ENCODE data around the gene KCNG3. TPM values are rescaled to one million over a fixed set of nuclear protein-coding genes. Genes with fewer than 3 reads are reported as not detected.

KCNG3 gene
- total RNA-seq, 1 donor from 2014 or later = under 0.01 TPM

- no peaks in the 10 kb centered on the region for H3K36me3 ChIP-seq (ENCODE audit: control insufficient read depth in 3 of 3, insufficient read depth in 3 of 3, low read length in 3 of 3)
- peaks cover 10 to 11% (median 11%) of the 10 kb centered on the region in 3 donors for H3K27me3 ChIP-seq (ENCODE audit: control insufficient read depth in 3 of 3, insufficient read depth in 3 of 3, low read length in 3 of 3)
- H3K27ac ChIP-seq (ENCODE audit: low read depth, low read length) = no peak overlapping the region
- H3K9me3 ChIP-seq (ENCODE audit: control insufficient read depth in 3 of 3, low read length in 3 of 3) = no peaks in the 10 kb centered on the region
- no peaks in the 10 kb centered on the region for H3K4me1 ChIP-seq (ENCODE audit: control insufficient read depth in 3 of 3, insufficient read depth in 3 of 3, low read length in 3 of 3)
- H3K4me3 ChIP-seq (ENCODE audit: low read length in 3 of 3) = no peak overlapping the region
- no peak overlapping the region for H3K9ac ChIP-seq (ENCODE audit: low read depth in 1 of 3, low read length in 3 of 3)
Measured at GRCh38 chr2:42488297-42488696, 5.5 kb downstream of the KCNG3 start.

GRCh38 chr2:42486145-42486906, 7.5 kb downstream of the KCNG3 start:
- Histone ChIP-seq H3K9me3 (ENCODE audit: control insufficient read depth in 3 of 3, low read length in 3 of 3) (no peaks in the 10 kb centered on the region), H3K4me3 (ENCODE audit: low read length in 3 of 3) (no peak overlapping the region), H3K27me3 (ENCODE audit: control insufficient read depth in 3 of 3, insufficient read depth in 3 of 3, low read length in 3 of 3) (no peaks in the 10 kb centered on the region), H3K9ac (ENCODE audit: low read depth in 1 of 3, low read length in 3 of 3) (no peak overlapping the region), H3K27ac (ENCODE audit: low read depth, low read length) (no peak overlapping the region), H3K4me1 (ENCODE audit: control insufficient read depth in 3 of 3, insufficient read depth in 3 of 3, low read length in 3 of 3) (no peaks in the 10 kb centered on the region), H3K36me3 (ENCODE audit: control insufficient read depth in 3 of 3, insufficient read depth in 3 of 3, low read length in 3 of 3) (no peaks in the 10 kb centered on the region)

DNA sequence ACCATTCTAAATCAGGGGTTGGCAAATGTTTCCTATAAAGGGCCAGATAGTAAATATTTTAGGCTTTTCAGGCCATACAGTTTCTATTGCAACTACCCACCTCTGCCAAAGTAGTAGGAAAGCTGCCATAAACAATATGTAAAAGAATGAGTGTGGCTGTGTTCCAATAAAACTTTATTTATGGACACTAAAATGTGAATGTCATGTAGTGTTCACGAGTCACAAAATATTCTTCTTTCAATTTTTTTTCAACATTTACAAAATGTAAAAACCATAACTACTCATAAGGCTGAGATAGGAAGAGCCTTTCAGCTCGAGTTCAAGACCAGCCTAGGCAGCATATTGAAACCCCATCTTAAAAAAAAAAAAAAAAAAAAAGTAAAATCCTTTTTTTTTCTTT, 13.4 kb downstream of the KCNG3 start:
- no peaks in the 10 kb centered on the region for H3K36me3 ChIP-seq (ENCODE audit: control insufficient read depth in 3 of 3, insufficient read depth in 3 of 3, low read length in 3 of 3)
- no peaks in the 10 kb centered on the region for H3K27me3 ChIP-seq (ENCODE audit: control insufficient read depth in 3 of 3, insufficient read depth in 3 of 3, low read length in 3 of 3)
- H3K9me3 ChIP-seq (ENCODE audit: control insufficient read depth in 3 of 3, low read length in 3 of 3) = no peaks in the 10 kb centered on the region
- no peak overlapping the region for H3K4me3 ChIP-seq (ENCODE audit: low read length in 3 of 3)
- no peak overlapping the region for H3K27ac ChIP-seq (ENCODE audit: low read depth, low read length)
- H3K4me1 ChIP-seq (ENCODE audit: control insufficient read depth in 3 of 3, insufficient read depth in 3 of 3, low read length in 3 of 3) = no peaks in the 10 kb centered on the region
- H3K9ac ChIP-seq (ENCODE audit: low read depth in 1 of 3, low read length in 3 of 3) = no peak overlapping the region

GRCh38 chr2:42474765-42475454, 18.9 kb downstream of the KCNG3 start:
- H3K9ac ChIP-seq (ENCODE audit: low read depth in 1 of 3, low read length in 3 of 3) = no peak overlapping the region
- no peak overlapping the region for H3K27ac ChIP-seq (ENCODE audit: low read depth, low read length)
- H3K27me3 ChIP-seq (ENCODE audit: control insufficient read depth in 3 of 3, insufficient read depth in 3 of 3, low read length in 3 of 3) = no peaks in the 10 kb centered on the region

DNA sequence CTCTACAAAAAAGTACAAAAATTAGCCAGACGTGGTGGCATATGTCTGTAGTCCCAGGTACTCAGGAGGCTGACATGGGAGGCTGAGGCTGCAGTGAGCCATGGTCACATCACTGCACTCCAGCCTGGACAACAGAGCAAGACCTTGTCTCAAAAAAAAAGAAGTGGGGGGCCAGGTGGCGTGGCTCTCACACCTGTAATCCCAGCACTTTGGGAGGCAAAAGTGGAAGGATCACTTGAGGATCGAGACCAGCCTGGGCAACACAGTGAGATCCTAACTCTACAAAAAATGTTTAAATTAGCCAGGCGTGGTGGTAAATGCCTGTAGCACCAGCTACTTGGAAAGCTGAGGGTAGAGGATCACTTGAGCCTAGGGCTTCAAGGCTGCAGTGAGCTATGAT, 23.1 kb downstream of the KCNG3 start:
- Histone ChIP-seq H3K9me3 (ENCODE audit: control insufficient read depth in 3 of 3, low read length in 3 of 3) (no peaks in the 10 kb centered on the region), H3K27ac (ENCODE audit: low read depth, low read length) (no peak overlapping the region), H3K27me3 (ENCODE audit: control insufficient read depth in 3 of 3, insufficient read depth in 3 of 3, low read length in 3 of 3) (no peaks in the 10 kb centered on the region), H3K9ac (ENCODE audit: low read depth in 1 of 3, low read length in 3 of 3) (no peak overlapping the region), H3K4me1 (ENCODE audit: control insufficient read depth in 3 of 3, insufficient read depth in 3 of 3, low read length in 3 of 3) (no peaks in the 10 kb centered on the region), H3K36me3 (ENCODE audit: control insufficient read depth in 3 of 3, insufficient read depth in 3 of 3, low read length in 3 of 3) (no peaks in the 10 kb centered on the region), H3K4me3 (ENCODE audit: low read length in 3 of 3) (no peak overlapping the region)

More at GRCh38 chr2:42474765-42475454, 18.9 kb downstream of the KCNG3 start:
- Histone ChIP-seq H3K36me3 (ENCODE audit: control insufficient read depth in 3 of 3, insufficient read depth in 3 of 3, low read length in 3 of 3) (no peaks in the 10 kb centered on the region), H3K9me3 (ENCODE audit: control insufficient read depth in 3 of 3, low read length in 3 of 3) (no peaks in the 10 kb centered on the region), H3K4me1 (ENCODE audit: control insufficient read depth in 3 of 3, insufficient read depth in 3 of 3, low read length in 3 of 3) (no peaks in the 10 kb centered on the region), H3K4me3 (ENCODE audit: low read length in 3 of 3) (no peak overlapping the region)

- H3K27me3 ChIP-seq (ENCODE audit: control insufficient read depth in 3 of 3, insufficient read depth in 3 of 3, low read length in 3 of 3) = no peaks in the 10 kb centered on the region
- no peaks in the 10 kb centered on the region for H3K9me3 ChIP-seq (ENCODE audit: control insufficient read depth in 3 of 3, low read length in 3 of 3)
- no peak overlapping the region for H3K27ac ChIP-seq (ENCODE audit: low read depth, low read length)
- no peak overlapping the region for H3K4me3 ChIP-seq (ENCODE audit: low read length in 3 of 3)
- H3K4me1 ChIP-seq (ENCODE audit: control insufficient read depth in 3 of 3, insufficient read depth in 3 of 3, low read length in 3 of 3) = no peaks in the 10 kb centered on the region
- H3K36me3 ChIP-seq (ENCODE audit: control insufficient read depth in 3 of 3, insufficient read depth in 3 of 3, low read length in 3 of 3) = no peaks in the 10 kb centered on the region
- H3K9ac ChIP-seq (ENCODE audit: low read depth in 1 of 3, low read length in 3 of 3) = no peak overlapping the region
Measured at GRCh38 chr2:42464631-42465030, 29.2 kb downstream of the KCNG3 start.

GRCh38 chr2:42463570-42463969, 30.2 kb downstream of the KCNG3 start:
- Histone ChIP-seq H3K9me3 (ENCODE audit: control insufficient read depth in 3 of 3, low read length in 3 of 3) (no peaks in the 10 kb centered on the region), H3K27me3 (ENCODE audit: control insufficient read depth in 3 of 3, insufficient read depth in 3 of 3, low read length in 3 of 3) (no peaks in the 10 kb centered on the region), H3K9ac (ENCODE audit: low read depth in 1 of 3, low read length in 3 of 3) (no peak overlapping the region), H3K36me3 (ENCODE audit: control insufficient read depth in 3 of 3, insufficient read depth in 3 of 3, low read length in 3 of 3) (no peaks in the 10 kb centered on the region), H3K27ac (ENCODE audit: low read depth, low read length) (no peak overlapping the region), H3K4me3 (ENCODE audit: low read length in 3 of 3) (no peak overlapping the region), H3K4me1 (ENCODE audit: control insufficient read depth in 3 of 3, insufficient read depth in 3 of 3, low read length in 3 of 3) (no peaks in the 10 kb centered on the region)

- H3K27me3 ChIP-seq (ENCODE audit: control insufficient read depth in 3 of 3, insufficient read depth in 3 of 3, low read length in 3 of 3) = no peaks in the 10 kb centered on the region
- H3K4me3 ChIP-seq (ENCODE audit: low read length in 3 of 3) = no peak overlapping the region
- H3K36me3 ChIP-seq (ENCODE audit: control insufficient read depth in 3 of 3, insufficient read depth in 3 of 3, low read length in 3 of 3) = no peaks in the 10 kb centered on the region
- H3K9me3 ChIP-seq (ENCODE audit: control insufficient read depth in 3 of 3, low read length in 3 of 3) = no peaks in the 10 kb centered on the region
- no peak overlapping the region for H3K27ac ChIP-seq (ENCODE audit: low read depth, low read length)
- H3K9ac ChIP-seq (ENCODE audit: low read depth in 1 of 3, low read length in 3 of 3) = no peak overlapping the region
- H3K4me1 ChIP-seq (ENCODE audit: control insufficient read depth in 3 of 3, insufficient read depth in 3 of 3, low read length in 3 of 3) = no peaks in the 10 kb centered on the region
Measured at GRCh38 chr2:42459296-42459695, 34.5 kb downstream of the KCNG3 start.

GRCh38 chr2:42458396-42458795, 35.4 kb downstream of the KCNG3 start:
- Histone ChIP-seq H3K9me3 (ENCODE audit: control insufficient read depth in 3 of 3, low read length in 3 of 3) (no peaks in the 10 kb centered on the region), H3K9ac (ENCODE audit: low read depth in 1 of 3, low read length in 3 of 3) (no peak overlapping the region), H3K4me1 (ENCODE audit: control insufficient read depth in 3 of 3, insufficient read depth in 3 of 3, low read length in 3 of 3) (no peaks in the 10 kb centered on the region), H3K36me3 (ENCODE audit: control insufficient read depth in 3 of 3, insufficient read depth in 3 of 3, low read length in 3 of 3) (no peaks in the 10 kb centered on the region), H3K27ac (ENCODE audit: low read depth, low read length) (no peak overlapping the region), H3K27me3 (ENCODE audit: control insufficient read depth in 3 of 3, insufficient read depth in 3 of 3, low read length in 3 of 3) (no peaks in the 10 kb centered on the region), H3K4me3 (ENCODE audit: low read length in 3 of 3) (no peak overlapping the region)

GRCh38 chr2:42457011-42457410, 36.8 kb downstream of the KCNG3 start:
- Histone ChIP-seq H3K9ac (ENCODE audit: low read depth in 1 of 3, low read length in 3 of 3) (no peak overlapping the region), H3K27me3 (ENCODE audit: control insufficient read depth in 3 of 3, insufficient read depth in 3 of 3, low read length in 3 of 3) (no peaks in the 10 kb centered on the region), H3K4me1 (ENCODE audit: control insufficient read depth in 3 of 3, insufficient read depth in 3 of 3, low read length in 3 of 3) (no peaks in the 10 kb centered on the region), H3K4me3 (ENCODE audit: low read length in 3 of 3) (no peak overlapping the region), H3K27ac (ENCODE audit: low read depth, low read length) (no peak overlapping the region), H3K9me3 (ENCODE audit: control insufficient read depth in 3 of 3, low read length in 3 of 3) (no peaks in the 10 kb centered on the region), H3K36me3 (ENCODE audit: control insufficient read depth in 3 of 3, insufficient read depth in 3 of 3, low read length in 3 of 3) (no peaks in the 10 kb centered on the region)
